Testis (tissue), 3 donors: Measurements from ENCODE around the gene ENAH. TPM values are rescaled to one million over a fixed set of nuclear protein-coding genes. Genes with fewer than 3 reads are reported as not detected.

ENCODE experiments used
- DNase-seq: peaks from one replicate; pipeline ENCODE4 v3.0.0-alpha.2; 2019
- H3K27ac ChIP-seq, 2 donors: fragments of 200-600 bp; sonication (generic); one replicate each; pipeline ENCODE4 v1.5.1; 2019
- H3K27me3 ChIP-seq: fragments of 200-600 bp; sonication (generic); one replicate; pipeline ENCODE4 v1.5.1; 2019
- H3K36me3 ChIP-seq: fragments of 200-600 bp; sonication (generic); one replicate; pipeline ENCODE4 v1.5.1; 2017; ENCODE audit warnings: low read depth; ENCODE audit errors: missing control alignments
- H3K4me1 ChIP-seq: fragments of 200-600 bp; sonication (generic); one replicate; pipeline ENCODE4 v1.5.1; 2019
- H3K4me3 ChIP-seq, 2 donors: fragments of 200-600 bp; sonication (generic); one replicate each; pipeline ENCODE4 v1.5.1; 2017 to 2019
- H3K9me3 ChIP-seq: fragments of 200-600 bp; sonication (generic); one replicate; pipeline ENCODE4 v1.5.1; 2017
- POLR2A ChIP-seq: fragments of 450-650 bp; IDR thresholded peaks from one replicate; pipeline ENCODE4 v1.6.1; 2017; ENCODE audit warnings: antibody characterized with exemption, mild to moderate bottlenecking, moderate library complexity
- WGBS, 2 donors: methylation state at CpG; one replicate each; pipeline ENCODE4 v1.1.5; 2018; 5-methylcytosine and 5-hydroxymethylcytosine counted together
- intact Hi-C: fragments of 100-400 bp; cut with DNase I; formaldehyde crosslinking; loops from one replicate; pipeline ENCODE4 v1.15.1; 2023; ENCODE audit warnings: low total_unique reads
- polyA plus RNA-seq: library from polyadenylated mRNA; stranded (reverse); fragments of 350-450 nt; fragmentation: Illumina TruSeq; extraction: RNeasy Lipid Tissue Mini Kit (QIAGEN cat#74804); gene quantifications from one replicate; pipeline ENCODE4 v1.2.3, GENCODE V29; 2014; ENCODE audit warnings: low read depth, low replicate concordance; ENCODE audit not compliant: insufficient read depth
- total RNA-seq, 2 donors: library from RNA; depleted of rRNA; stranded (reverse); fragments of >200 nt; gene quantifications; one replicate each; pipeline ENCODE4 v1.2.3, GENCODE V29; 2016
- TF ChIP-seq, protein P1 (sequence below), 3 experiments: fragments of 450-650 bp in 2 of 3; fragments of 200-600 bp in 1 of 3; sonication (generic) in 1 of 3; IDR thresholded peaks; one replicate each; pipeline ENCODE4 v1.5.1; 2016 to 2019; ENCODE audit warnings: antibody characterized with exemption in 3 of 3, mild to moderate bottlenecking in 2 of 3, moderate library complexity in 1 of 3

Gene ENAH
- total and polyA plus RNA-seq, 3 donors from 2014 or later: 84.3 to 132 (median 122) TPM

DNA sequence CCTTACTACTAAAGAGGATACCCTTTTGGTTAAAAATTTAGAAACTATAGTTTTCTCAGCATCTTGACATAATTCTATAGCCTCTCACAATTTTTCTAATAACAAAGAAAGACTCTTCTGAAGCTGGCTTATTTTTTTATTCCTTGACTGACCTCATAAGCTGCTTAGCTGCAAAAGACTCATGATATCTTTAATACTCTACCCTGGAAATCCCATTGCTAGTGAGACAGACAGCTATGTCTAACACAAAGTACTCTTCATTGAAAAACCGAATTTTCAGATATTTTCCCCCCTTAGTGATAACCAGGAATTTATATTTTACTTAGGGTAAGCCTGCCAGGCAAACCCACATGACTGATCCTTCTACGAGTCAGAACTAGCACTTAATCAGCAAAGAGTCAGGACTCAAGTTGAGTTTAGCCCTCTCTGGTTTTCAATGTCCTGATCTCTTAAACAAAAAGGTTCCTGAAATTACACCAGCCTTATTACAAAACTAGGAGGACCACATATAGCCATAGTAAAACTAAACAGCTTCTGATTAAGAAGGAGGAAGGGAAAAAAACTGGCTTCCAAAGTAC is 56.9 kb downstream of the ENAH start:
- DNase-seq: no peak
- Histone ChIP-seq H3K9me3 (no peaks in the 10 kb centered on the region), H3K4me1 (peaks cover 8% of the 10 kb centered on the region), H3K27ac (no peak overlapping the region), H3K4me3 (no peak overlapping the region), H3K27me3 (no peaks in the 10 kb centered on the region), H3K36me3 (no peaks in the 10 kb centered on the region)
- WGBS, 2 donors: 55 to 57% methylated on average over 2 of the region's 2 CpGs
- intact Hi-C loops: no loop called here
- TF ChIP-seq, protein P1, sequence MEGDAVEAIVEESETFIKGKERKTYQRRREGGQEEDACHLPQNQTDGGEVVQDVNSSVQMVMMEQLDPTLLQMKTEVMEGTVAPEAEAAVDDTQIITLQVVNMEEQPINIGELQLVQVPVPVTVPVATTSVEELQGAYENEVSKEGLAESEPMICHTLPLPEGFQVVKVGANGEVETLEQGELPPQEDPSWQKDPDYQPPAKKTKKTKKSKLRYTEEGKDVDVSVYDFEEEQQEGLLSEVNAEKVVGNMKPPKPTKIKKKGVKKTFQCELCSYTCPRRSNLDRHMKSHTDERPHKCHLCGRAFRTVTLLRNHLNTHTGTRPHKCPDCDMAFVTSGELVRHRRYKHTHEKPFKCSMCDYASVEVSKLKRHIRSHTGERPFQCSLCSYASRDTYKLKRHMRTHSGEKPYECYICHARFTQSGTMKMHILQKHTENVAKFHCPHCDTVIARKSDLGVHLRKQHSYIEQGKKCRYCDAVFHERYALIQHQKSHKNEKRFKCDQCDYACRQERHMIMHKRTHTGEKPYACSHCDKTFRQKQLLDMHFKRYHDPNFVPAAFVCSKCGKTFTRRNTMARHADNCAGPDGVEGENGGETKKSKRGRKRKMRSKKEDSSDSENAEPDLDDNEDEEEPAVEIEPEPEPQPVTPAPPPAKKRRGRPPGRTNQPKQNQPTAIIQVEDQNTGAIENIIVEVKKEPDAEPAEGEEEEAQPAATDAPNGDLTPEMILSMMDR (IDR thresholded peaks at IDR 0.05): no peak
- TF ChIP-seq POLR2A: no peak

DNA sequence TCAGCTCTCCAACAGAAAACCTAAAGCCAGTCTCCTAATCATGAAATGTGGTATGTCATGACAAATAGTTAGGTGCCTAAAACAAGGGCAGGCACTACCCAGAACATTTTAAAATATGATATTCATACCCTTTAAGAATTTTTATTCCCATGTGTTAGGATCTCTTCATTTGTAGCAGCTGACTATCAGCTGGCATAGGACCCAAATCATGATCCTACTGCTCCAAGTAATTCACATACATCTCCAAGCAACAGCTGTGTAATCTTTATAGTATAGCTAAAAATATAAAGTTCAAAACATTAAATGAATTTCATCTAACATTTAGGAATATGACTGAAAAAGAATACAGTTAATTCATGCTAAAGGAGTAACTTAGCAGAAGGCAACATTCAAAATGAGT is 57.5 kb downstream of the ENAH start:
- H3K9me3 ChIP-seq: no peaks in the 10 kb centered on the region
- no peaks in the 10 kb centered on the region for H3K36me3 ChIP-seq
- no peak for DNase-seq
- no peak overlapping the region for H3K27ac ChIP-seq
- no peak for TF ChIP-seq POLR2A
- TF ChIP-seq, protein P1 (IDR thresholded peaks at IDR 0.05): no peak
- no peaks in the 10 kb centered on the region for H3K27me3 ChIP-seq
- no peak overlapping the region for H3K4me3 ChIP-seq
- intact Hi-C loops: no loop called here
- peaks cover 8% of the 10 kb centered on the region for H3K4me1 ChIP-seq

DNA sequence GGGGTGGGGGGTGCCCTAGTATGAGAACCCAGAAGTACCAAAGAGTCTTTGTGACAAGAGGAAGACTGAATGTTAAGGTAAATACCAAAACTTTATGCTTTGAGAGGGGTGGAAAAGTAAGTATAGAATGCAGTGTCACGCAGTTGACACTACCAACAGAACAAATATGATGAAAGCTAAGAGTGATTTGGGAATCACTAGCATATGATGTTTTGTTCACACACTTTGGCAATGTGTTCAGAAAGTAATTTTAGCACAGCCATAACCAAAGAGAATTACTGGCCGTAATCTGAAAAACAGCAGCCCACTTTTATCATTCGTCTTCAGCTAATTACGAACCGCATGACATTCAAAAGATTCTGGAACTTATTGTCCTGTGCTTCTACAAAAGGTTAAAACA is 59.5 kb downstream of the ENAH start:
- WGBS, 2 donors: 52 to 74% methylated on average over 5 of the region's 5 CpGs
- DNase-seq: no peak
- H3K4me1 ChIP-seq: peaks cover 8% of the 10 kb centered on the region
- TF ChIP-seq, protein P1 (IDR thresholded peaks at IDR 0.05): no peak
- no peak for TF ChIP-seq POLR2A
- intact Hi-C loops: no loop called here
- H3K4me3 ChIP-seq: no peak overlapping the region
- no peak overlapping the region for H3K27ac ChIP-seq
- no peaks in the 10 kb centered on the region for H3K27me3 ChIP-seq
- H3K9me3 ChIP-seq: no peaks in the 10 kb centered on the region
- no peaks in the 10 kb centered on the region for H3K36me3 ChIP-seq

DNA sequence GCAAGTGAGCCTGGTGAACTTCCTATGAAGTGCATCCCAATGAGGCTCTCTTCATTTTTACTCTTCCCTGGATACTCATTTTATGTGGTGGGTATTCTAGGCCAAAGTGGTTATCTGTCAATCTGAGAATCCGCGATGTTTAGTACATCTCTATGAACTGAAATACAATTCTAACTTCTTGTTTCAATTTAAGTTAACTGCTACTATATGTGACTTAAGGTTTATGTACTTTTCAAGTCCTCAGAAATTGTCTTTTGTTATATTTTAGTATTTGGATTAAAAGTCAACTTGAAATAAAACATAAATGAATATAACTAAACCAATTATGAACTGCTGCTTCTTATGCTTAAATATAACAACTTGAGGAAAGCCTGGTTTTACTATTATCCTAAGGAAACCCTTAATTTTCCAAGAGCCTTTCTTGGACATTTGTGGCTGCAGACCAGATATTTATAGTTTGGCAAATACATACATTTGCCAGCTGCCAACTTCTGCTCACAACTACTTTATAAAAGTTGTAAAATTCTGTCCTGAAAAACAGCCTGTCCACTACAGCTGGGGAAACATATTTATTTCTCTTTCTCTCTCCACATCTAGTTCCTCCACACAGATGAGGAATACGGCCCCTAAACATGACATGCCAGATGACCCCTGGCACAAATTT is 60.4 kb downstream of the ENAH start:
- Histone ChIP-seq H3K9me3 (no peaks in the 10 kb centered on the region), H3K27me3 (no peaks in the 10 kb centered on the region), H3K27ac (no peak overlapping the region), H3K4me3 (no peak overlapping the region), H3K36me3 (no peaks in the 10 kb centered on the region), H3K4me1 (peaks cover 8% of the 10 kb centered on the region)
- intact Hi-C loops: no loop called here
- WGBS, 2 donors: 63 to 78% methylated on average over 3 of the region's 3 CpGs
- TF ChIP-seq, protein P1 (IDR thresholded peaks at IDR 0.05): no peak
- TF ChIP-seq POLR2A: no peak
- DNase-seq: no peak

DNA sequence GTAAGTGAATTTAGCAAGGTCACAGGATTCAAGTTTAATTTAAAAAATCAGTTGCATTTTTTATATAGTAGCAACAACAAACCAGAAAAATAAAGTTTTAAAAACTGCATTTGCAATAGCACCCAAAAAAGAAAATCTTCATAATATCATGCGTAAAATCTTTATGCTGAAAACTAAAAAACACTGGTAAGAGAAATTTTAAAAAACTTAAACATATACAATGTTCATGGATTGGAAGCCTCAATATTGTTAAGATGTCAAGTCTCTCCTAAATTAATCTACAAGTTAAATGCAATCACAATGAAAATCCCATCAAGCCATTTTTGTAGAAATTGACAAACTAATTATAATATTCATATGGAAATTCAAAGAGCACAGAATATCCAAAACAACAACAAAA is 65.6 kb downstream of the ENAH start:
- Histone ChIP-seq H3K4me1 (peaks cover 3% of the 10 kb centered on the region), H3K27me3 (no peaks in the 10 kb centered on the region), H3K9me3 (no peaks in the 10 kb centered on the region), H3K4me3 (no peak overlapping the region), H3K36me3 (no peaks in the 10 kb centered on the region), H3K27ac (no peak overlapping the region)
- intact Hi-C loops: no loop called here
- TF ChIP-seq, protein P1 (IDR thresholded peaks at IDR 0.05): no peak
- TF ChIP-seq POLR2A: no peak
- WGBS, 2 donors: 97 to 100% methylated on average over 1 of the region's 1 CpG
- DNase-seq: no peak
